Stimulated activated CD4-positive, alpha-beta T cell treated with anti-CD3 and anti-CD28 coated beads, Interleukin-12 subunit alpha, Interleukin-12 subunit beta, amount 100 ng/mL, for 48 hours (primary cell): Measurements from ENCODE around the gene C12orf76.
"Not testable (repeated sequence)": the region's sequence is repeated elsewhere in the genome, so short reads cannot be mapped to it uniquely, and the experiment has no call there.

Source experiments
- DNase-seq, 3 donors: peaks; one replicate each; pipeline ENCODE4 v3.0.0-alpha.2; 2020; ENCODE audit warnings: low read depth in 2 of 3, low spot score in 1 of 3

The C12orf76 gene

GRCh38 chr12:110048242-110049027 lies at the start of gene C12orf76:
C12orf76 (minus strand) TSS chr12:110048522; CDS start chr12:110048495, 27 bp downstream.
- DNase-seq, result peak; percentile 82 to 88 (median 85)

GRCh38 chr12:110093631-110094311 lies 45.4 kb upstream of the C12orf76 start:
- no peak for DNase-seq

- no peak for DNase-seq
These were observed 42.9 kb upstream of the C12orf76 start for GRCh38 chr12:110091136-110091711.

- DNase-seq, result no peak
These were observed 42.2 kb upstream of the C12orf76 start for GRCh38 chr12:110090266-110091135.

- no peak for DNase-seq
These were observed 40.6 kb upstream of the C12orf76 start for GRCh38 chr12:110088936-110089335.

GRCh38 chr12:110088216-110088615 lies 39.9 kb upstream of the C12orf76 start:
- DNase-seq, result not testable (repeated sequence)

GRCh38 chr12:110084314-110085015 lies 36.1 kb upstream of the C12orf76 start:
- DNase-seq, result no peak

GRCh38 chr12:110080410-110080809 lies 32.1 kb upstream of the C12orf76 start:
- DNase-seq, result no peak

GRCh38 chr12:110079477-110080400 lies 31.4 kb upstream of the C12orf76 start:
- peak; percentile 57 to 63 (median 63) for DNase-seq

GRCh38 chr12:110077800-110078199 lies 29.5 kb upstream of the C12orf76 start:
- no peak for DNase-seq

- DNase-seq, result no peak
These were observed 27.6 kb upstream of the C12orf76 start for GRCh38 chr12:110075880-110076279.

GRCh38 chr12:110074089-110074488 lies 25.8 kb upstream of the C12orf76 start:
- DNase-seq, result no peak

GRCh38 chr12:110073049-110073831 lies 24.9 kb upstream of the C12orf76 start:
- DNase-seq, result no peak

GRCh38 chr12:110072636-110073035 lies 24.3 kb upstream of the C12orf76 start:
- not testable (repeated sequence) for DNase-seq

GRCh38 chr12:110071967-110072366 lies 23.6 kb upstream of the C12orf76 start:
- no peak for DNase-seq

GRCh38 chr12:110071504-110071903 lies 23.2 kb upstream of the C12orf76 start:
- no peak for DNase-seq

- DNase-seq, result no peak
These were observed 20.3 kb upstream of the C12orf76 start for GRCh38 chr12:110068654-110069053.

GRCh38 chr12:110068115-110068514 lies 19.8 kb upstream of the C12orf76 start:
- not testable (repeated sequence) for DNase-seq

- DNase-seq, result no peak
These were observed 19.2 kb upstream of the C12orf76 start for GRCh38 chr12:110067531-110067930.
